BJ (cell line): Measurements from ENCODE around the gene PARD3B. TPM values are rescaled to one million over a fixed set of nuclear protein-coding genes. Genes with fewer than 3 reads are reported as not detected.

Experiments used
- CTCF ChIA-PET: fragments of 350-600 bp; formaldehyde crosslinking; extraction: SDS; loops from one replicate; lab custom pipeline; 2021; ENCODE audit warnings: antibody characterized with exemption, inconsistent platforms; lab: Yijun Ruan, JAX
- POLR2A ChIA-PET: fragments of 300-600 bp; sonication (Branson Sonifier 250); formaldehyde crosslinking; extraction: SDS; loops from one replicate; lab custom pipeline; 2021; ENCODE audit warnings: antibody characterized with exemption; lab: Charles Lee
- DNase-seq: peaks from one replicate; pipeline ENCODE4 v3.0.0-alpha.2; 2011; ENCODE audit warnings: low read depth
- H3K27me3 ChIP-seq: 2 replicates; pipeline ENCODE4 v1.6.0; 2011; ENCODE audit warnings: low read length; ENCODE audit not compliant: control insufficient read depth, insufficient read depth
- H3K36me3 ChIP-seq: 2 replicates; pipeline ENCODE4 v1.5.1; 2011; ENCODE audit warnings: low read length; ENCODE audit not compliant: control insufficient read depth, insufficient read depth
- H3K4me3 ChIP-seq: 2 replicates; pipeline ENCODE4 v1.5.1; 2011; ENCODE audit warnings: low read depth, mild to moderate bottlenecking, control low read depth, low read length
- polyA plus RNA-seq: library from polyadenylated mRNA; depleted of rRNA; stranded (reverse); fragments of >200 nt; gene quantifications from 2 replicates; pipeline ENCODE4 v1.2.3, GENCODE V29; 2011
- TF ChIP-seq, protein P1 (sequence below): IDR thresholded peaks from 2 replicates; pipeline ENCODE4 v1.5.1; 2011; ENCODE audit warnings: low read depth, mild to moderate bottlenecking, control low read depth, inconsistent platforms, low read length, moderate library complexity; ENCODE audit not compliant: insufficient read depth

The PARD3B gene
- polyA plus RNA-seq, 1 experiment: 7.1 TPM

DNA sequence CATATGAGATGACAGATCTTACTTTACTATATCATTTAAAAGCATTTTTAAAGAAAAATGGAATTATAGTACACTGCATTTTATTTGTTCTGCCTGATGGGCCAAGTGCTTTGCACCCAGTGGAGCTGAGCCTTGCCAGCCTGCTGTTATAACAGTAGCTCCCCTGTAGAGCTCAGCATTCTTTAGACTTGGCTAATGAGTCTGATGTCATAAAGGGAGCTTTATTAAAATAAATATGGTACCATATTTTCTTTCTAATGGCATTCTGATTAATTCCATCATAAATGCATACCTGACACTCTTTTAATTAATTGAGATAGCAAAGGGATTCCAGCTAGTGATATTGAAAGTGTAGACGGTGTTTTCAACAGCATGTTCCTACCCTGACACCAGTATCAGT lies 40.7 kb downstream of the PARD3B start:
- TF ChIP-seq, protein P1, sequence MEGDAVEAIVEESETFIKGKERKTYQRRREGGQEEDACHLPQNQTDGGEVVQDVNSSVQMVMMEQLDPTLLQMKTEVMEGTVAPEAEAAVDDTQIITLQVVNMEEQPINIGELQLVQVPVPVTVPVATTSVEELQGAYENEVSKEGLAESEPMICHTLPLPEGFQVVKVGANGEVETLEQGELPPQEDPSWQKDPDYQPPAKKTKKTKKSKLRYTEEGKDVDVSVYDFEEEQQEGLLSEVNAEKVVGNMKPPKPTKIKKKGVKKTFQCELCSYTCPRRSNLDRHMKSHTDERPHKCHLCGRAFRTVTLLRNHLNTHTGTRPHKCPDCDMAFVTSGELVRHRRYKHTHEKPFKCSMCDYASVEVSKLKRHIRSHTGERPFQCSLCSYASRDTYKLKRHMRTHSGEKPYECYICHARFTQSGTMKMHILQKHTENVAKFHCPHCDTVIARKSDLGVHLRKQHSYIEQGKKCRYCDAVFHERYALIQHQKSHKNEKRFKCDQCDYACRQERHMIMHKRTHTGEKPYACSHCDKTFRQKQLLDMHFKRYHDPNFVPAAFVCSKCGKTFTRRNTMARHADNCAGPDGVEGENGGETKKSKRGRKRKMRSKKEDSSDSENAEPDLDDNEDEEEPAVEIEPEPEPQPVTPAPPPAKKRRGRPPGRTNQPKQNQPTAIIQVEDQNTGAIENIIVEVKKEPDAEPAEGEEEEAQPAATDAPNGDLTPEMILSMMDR: no peak
- Histone ChIP-seq H3K27me3 (no peaks in the 10 kb centered on the region), H3K36me3 (no peaks in the 10 kb centered on the region; the same call in 1 of the 2 replicates), H3K4me3 (no peak overlapping the region)
- ChIA-PET POLR2A (no interaction called here), CTCF (interaction anchor here (0.8 kb wide), 1 partner anchor 14 kb away, joined by 3 read pairs; no protein-coding TSS in a partner anchor)
- DNase-seq: no peak

DNA sequence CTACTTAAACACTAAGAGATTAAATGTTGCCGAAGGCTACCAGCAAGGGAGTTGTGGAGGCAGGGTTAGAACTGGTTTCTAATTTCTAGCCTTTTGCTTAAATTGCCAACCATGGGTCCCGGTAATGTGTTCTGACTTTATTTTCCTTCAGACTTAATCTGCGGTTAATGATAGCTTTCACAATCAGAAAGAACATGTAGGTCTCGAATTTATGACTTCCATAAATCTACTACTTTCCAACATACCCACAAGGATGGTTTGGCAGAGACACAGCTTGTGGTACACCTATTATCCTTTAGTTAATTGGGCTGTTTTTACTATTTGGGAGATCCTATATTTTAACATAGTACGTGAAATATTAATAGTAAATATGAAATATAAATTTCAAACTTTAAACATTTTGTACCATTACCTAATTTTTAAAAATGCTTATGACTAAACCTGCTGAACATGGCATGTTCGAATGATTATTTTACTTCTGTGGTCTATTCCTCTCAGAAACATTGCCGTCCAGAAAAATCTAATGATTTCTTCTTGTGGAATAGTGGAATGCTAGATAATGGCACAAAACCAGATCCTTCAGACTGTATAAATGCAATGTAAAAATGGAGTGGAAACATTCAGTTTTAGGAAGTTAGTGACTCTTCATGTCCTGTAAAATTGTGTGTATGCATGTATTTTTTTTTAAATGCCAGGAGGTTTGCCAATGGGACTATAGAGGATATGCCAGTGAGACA lies 41.3 kb downstream of the PARD3B start:
- TF ChIP-seq, protein P1: no peak
- DNase-seq: no peak
- Histone ChIP-seq H3K36me3 (no peaks in the 10 kb centered on the region; the same call in 1 of the 2 replicates), H3K4me3 (no peak overlapping the region), H3K27me3 (no peaks in the 10 kb centered on the region)
- ChIA-PET POLR2A (no interaction called here), CTCF (no interaction called here)

DNA sequence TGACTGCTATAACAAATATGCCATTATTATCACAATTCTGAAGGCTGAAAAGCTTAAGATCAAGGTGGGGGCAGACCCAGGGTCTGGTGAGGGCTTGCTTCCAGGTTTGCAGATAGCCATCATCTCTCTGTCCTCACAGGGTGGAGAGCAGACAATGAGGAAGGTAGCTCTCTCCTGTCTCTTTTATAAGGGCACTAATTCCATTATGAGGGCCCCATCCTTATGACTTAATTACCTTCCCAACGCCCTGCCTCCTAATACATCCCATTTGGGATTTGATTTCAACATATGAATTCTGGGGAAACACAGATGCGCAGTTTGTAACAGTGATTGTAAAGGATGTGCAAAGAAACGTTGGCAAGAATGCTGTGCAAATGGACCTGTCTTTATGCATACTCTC lies 44.8 kb downstream of the PARD3B start:
- no peak for DNase-seq
- Histone ChIP-seq H3K36me3 (no peaks in the 10 kb centered on the region; the same call in 1 of the 2 replicates), H3K27me3 (no peaks in the 10 kb centered on the region), H3K4me3 (no peak overlapping the region)
- TF ChIP-seq, protein P1: no peak
- CTCF ChIA-PET: interaction anchor here (1.0 kb wide), 1 partner anchor 21 kb away, joined by 4 read pairs; no protein-coding TSS in a partner anchor
- POLR2A ChIA-PET: no interaction called here

DNA sequence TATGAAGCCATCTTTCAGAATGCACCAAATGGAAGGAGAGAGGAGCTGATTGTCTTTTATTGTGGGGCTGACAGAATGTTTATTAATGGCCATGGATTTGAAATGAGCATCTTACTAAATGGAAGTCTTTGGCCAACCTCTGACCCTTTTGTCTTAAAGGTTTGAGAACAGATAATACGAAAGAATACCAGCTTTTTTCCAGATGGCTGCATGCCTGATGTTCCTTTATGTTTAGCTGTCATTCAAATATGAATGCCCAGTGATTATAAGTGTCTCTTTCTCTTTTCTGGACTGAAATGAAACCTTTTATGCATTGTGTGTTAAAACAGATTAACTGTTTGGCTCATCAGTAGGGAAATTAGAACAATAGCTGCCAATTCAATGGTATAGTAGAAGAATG lies 46.0 kb downstream of the PARD3B start:
- ChIA-PET CTCF (no interaction called here), POLR2A (no interaction called here)
- no peak for DNase-seq

DNA sequence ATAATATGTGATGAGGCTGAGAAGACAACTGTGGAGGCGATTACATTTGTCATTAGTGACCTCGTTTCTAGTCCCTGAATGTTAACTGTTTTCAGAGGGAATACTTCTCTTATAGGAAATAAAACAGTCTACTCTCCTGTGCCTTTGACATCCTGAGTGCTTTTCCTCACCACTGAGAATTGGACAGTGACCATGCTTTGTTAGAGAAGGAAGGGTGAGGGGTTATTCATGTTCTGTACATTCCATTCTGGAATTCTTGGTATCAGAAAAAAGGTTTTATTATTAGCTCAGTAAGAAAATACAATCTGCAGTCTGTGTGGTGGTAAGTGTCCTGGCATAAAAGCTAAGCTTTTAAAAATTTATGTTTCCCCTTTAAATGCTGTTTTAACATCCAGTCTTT lies 58.8 kb downstream of the PARD3B start:
- no peaks in the 10 kb centered on the region for H3K27me3 ChIP-seq
- ChIA-PET POLR2A (no interaction called here), CTCF (interaction anchor here (1.0 to 1.2 kb wide), 2 partner anchors 35 to 108 kb away, joined by 3 read pairs; no protein-coding TSS in a partner anchor)
- H3K4me3 ChIP-seq: no peak overlapping the region
- peak; percentile 9 for DNase-seq
- H3K36me3 ChIP-seq: no peaks in the 10 kb centered on the region
- TF ChIP-seq, protein P1: no peak

More for the DNA sequence above, 46.0 kb downstream of the PARD3B start:
- H3K4me3 ChIP-seq: no peak overlapping the region
- TF ChIP-seq, protein P1: no peak
- H3K36me3 ChIP-seq: no peaks in the 10 kb centered on the region; the same call in 1 of the 2 replicates
- no peaks in the 10 kb centered on the region for H3K27me3 ChIP-seq
